SK-N-SH treated with all-trans-retinoic acid at 6 μM for 48 hours (cell line): ENCODE results near the gene CACNA1S.

Source experiments
- CREB5 ChIP-seq: fragments of 250-450 bp; sonication (Bioruptor Pico); IDR thresholded peaks from 2 replicates; pipeline ENCODE4 v1.5.1; 2020; ENCODE audit warnings: low read depth, mild to moderate bottlenecking, moderate library complexity
- CSRNP3 ChIP-seq: fragments of 250-450 bp; sonication (Bioruptor Pico); IDR thresholded peaks from 2 replicates; pipeline ENCODE4 v1.5.1; 2021; ENCODE audit warnings: mild to moderate bottlenecking, moderate library complexity
- GLIS3 ChIP-seq: fragments of 250-450 bp; sonication (Bioruptor Pico); IDR thresholded peaks from 2 replicates; pipeline ENCODE4 v1.5.0; 2020; ENCODE audit warnings: mild to moderate bottlenecking, moderate library complexity
- ISL1 ChIP-seq: fragments of 250-450 bp; sonication (Bioruptor Pico); IDR thresholded peaks from 2 replicates; pipeline ENCODE4 v2.1.2; 2022; ENCODE audit warnings: mild to moderate bottlenecking, moderate library complexity
- RARB ChIP-seq: fragments of 250-450 bp; sonication (Bioruptor Pico); IDR thresholded peaks from 2 replicates; pipeline ENCODE4 v1.8.0; 2021; ENCODE audit warnings: mild to moderate bottlenecking, moderate library complexity

DNA sequence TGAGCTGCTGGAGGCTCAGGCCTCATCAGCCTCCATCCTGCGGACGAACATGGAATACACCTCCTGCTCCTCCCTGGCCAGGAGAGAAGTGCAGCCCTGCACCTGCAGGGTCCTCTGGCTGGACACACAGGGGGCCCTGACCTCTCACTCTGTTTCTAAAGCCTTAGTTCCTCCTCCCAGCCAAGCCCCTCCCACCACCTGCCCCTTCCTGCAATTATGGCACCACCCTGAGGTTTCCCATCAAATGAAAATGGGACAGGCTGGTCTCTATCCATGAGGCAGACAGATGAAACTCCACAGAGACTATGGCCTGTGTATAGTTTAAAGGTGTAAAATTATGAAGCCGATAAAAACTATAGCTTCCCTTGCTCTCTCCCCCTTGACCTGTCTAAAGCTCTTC lies 42.6 kb downstream of the CACNA1S start:
- TF ChIP-seq RARB (CRISPR knock-in tag) = no peak
- no peak for TF ChIP-seq CREB5 (CRISPR knock-in tag)
- TF ChIP-seq ISL1 (CRISPR knock-in tag) = no peak
- no peak for TF ChIP-seq GLIS3 (CRISPR knock-in tag)
- TF ChIP-seq CSRNP3 (CRISPR knock-in tag) = no peak
